GM06990 (cell line): ENCODE measurements around the gene WDR35.

ENCODE experiments used
- DNase-seq: peaks from one replicate; pipeline ENCODE4 v3.0.0-alpha.2; 2011; ENCODE audit not compliant: insufficient read length; ENCODE audit errors: extremely low read depth
- H3K27me3 ChIP-seq: replicated peaks from 2 replicates; pipeline ENCODE4 v1.6.0; 2011; ENCODE audit warnings: low read length; ENCODE audit not compliant: control insufficient read depth, insufficient read depth
- H3K36me3 ChIP-seq: 2 replicates; pipeline ENCODE4 v1.5.1; 2011; ENCODE audit warnings: low read length; ENCODE audit not compliant: control insufficient read depth, insufficient read depth
- H3K4me3 ChIP-seq: replicated peaks from 2 replicates; pipeline ENCODE4 v1.5.1; 2011; ENCODE audit warnings: low read depth, mild to moderate bottlenecking, control low read depth, low read length
- TF ChIP-seq, protein P1 (sequence below): IDR thresholded peaks from 2 replicates; pipeline ENCODE4 v1.5.1; 2011; ENCODE audit warnings: low read length, control low read depth, mild to moderate bottlenecking, inconsistent platforms; ENCODE audit not compliant: insufficient read depth, poor library complexity, severe bottlenecking

Gene WDR35

GRCh38 chr2:19886261-19886660, 103.6 kb downstream of the WDR35 start:
- DNase-seq: no peak
- TF ChIP-seq, protein P1, sequence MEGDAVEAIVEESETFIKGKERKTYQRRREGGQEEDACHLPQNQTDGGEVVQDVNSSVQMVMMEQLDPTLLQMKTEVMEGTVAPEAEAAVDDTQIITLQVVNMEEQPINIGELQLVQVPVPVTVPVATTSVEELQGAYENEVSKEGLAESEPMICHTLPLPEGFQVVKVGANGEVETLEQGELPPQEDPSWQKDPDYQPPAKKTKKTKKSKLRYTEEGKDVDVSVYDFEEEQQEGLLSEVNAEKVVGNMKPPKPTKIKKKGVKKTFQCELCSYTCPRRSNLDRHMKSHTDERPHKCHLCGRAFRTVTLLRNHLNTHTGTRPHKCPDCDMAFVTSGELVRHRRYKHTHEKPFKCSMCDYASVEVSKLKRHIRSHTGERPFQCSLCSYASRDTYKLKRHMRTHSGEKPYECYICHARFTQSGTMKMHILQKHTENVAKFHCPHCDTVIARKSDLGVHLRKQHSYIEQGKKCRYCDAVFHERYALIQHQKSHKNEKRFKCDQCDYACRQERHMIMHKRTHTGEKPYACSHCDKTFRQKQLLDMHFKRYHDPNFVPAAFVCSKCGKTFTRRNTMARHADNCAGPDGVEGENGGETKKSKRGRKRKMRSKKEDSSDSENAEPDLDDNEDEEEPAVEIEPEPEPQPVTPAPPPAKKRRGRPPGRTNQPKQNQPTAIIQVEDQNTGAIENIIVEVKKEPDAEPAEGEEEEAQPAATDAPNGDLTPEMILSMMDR: no peak
- H3K36me3 ChIP-seq: no peaks in the 10 kb centered on the region; the same call in 1 of the 2 replicates
- H3K27me3 ChIP-seq: no peaks in the 10 kb centered on the region
- no peak overlapping the region for H3K4me3 ChIP-seq

DNA sequence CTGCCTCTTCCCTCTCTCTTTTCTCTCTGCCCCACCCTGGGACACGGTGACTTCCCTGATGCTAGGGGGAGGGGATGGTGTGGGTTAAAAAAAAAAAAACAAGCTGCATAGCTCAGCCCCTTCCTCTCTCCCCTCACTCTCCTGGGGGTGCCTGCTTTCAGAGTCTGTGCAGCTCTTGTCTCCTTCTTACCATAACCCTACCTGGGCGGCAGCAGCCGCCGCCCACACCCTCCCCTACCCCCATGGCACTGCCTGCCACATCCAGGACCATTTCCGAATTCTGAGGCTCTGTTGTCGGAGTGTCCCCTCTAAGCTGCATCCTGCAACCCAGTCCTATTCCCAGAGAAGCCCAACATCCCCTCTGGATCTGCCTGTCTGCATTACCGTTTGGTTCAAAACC, 104.1 kb downstream of the WDR35 start:
- TF ChIP-seq, protein P1: no peak
- Histone ChIP-seq H3K36me3 (no peaks in the 10 kb centered on the region; the same call in 1 of the 2 replicates), H3K27me3 (no peaks in the 10 kb centered on the region), H3K4me3 (no peak overlapping the region)
- no peak for DNase-seq

GRCh38 chr2:19883971-19884720, 105.8 kb downstream of the WDR35 start:
- no peak for DNase-seq
- no peaks in the 10 kb centered on the region for H3K27me3 ChIP-seq
- H3K4me3 ChIP-seq: no peak overlapping the region
- H3K36me3 ChIP-seq: no peaks in the 10 kb centered on the region
- TF ChIP-seq, protein P1: no peak

DNA sequence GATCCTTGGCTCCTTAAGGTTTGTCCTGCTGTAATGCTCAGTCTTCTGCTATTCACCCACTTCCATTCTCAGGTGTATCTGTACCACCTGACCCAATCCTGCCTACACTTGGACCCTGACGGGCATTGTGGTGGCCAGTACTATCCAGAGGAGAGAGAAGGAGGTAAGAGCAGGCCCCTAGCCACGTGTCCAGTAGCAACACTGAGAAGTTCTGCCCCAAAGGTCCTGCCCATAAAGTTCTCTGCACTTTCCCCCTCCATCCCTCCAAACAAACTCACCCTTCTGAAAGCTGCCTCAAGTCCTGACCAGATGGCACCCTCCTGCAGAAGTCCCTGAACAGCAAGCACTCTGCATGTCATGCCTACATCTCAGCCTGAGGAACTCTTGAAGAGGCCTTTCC, 106.4 kb downstream of the WDR35 start:
- H3K4me3 ChIP-seq: no peak overlapping the region
- H3K36me3 ChIP-seq: no peaks in the 10 kb centered on the region
- no peak for DNase-seq
- H3K27me3 ChIP-seq: no peaks in the 10 kb centered on the region
- TF ChIP-seq, protein P1: no peak

DNA sequence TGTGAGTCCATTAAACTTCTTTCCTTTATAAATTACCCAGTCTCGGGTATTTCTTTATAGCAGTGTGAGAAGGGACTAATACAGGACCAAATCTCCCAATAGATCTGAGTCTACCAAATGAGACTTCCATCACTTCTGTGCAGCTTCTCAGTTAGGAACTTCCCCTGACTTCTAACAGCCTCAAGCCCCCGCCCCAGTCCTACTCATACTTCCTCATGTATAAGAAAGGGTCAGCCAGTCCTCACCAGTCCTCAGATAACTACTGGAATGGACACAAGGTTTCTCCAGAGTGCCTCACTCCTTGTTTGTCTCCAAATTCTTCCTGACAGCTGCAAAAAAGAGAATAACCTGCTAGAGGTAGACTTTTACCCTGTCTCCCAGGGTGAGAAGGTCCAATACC, 107.6 kb downstream of the WDR35 start:
- no peak for DNase-seq
- H3K36me3 ChIP-seq: no peaks in the 10 kb centered on the region
- no peak overlapping the region for H3K4me3 ChIP-seq
- no peaks in the 10 kb centered on the region for H3K27me3 ChIP-seq
- TF ChIP-seq, protein P1: no peak

- no peak overlapping the region for H3K4me3 ChIP-seq
- H3K27me3 ChIP-seq: no peaks in the 10 kb centered on the region
- DNase-seq: no peak
- TF ChIP-seq, protein P1: no peak
- H3K36me3 ChIP-seq: no peaks in the 10 kb centered on the region
Measured at GRCh38 chr2:19881908-19882265, 108.0 kb downstream of the WDR35 start.
